Measurements from ENCODE around the gene ADAMTS19. TPM values are rescaled to one million over a fixed set of nuclear protein-coding genes. Genes with fewer than 3 reads are reported as not detected.

The ADAMTS19 gene
- total and polyA plus RNA-seq, 8 donors: 0.05 to 18.0 (median 0.87) TPM; not detected in 4

GRCh38 chr5:129661366-129662035 lies 201.4 kb downstream of the ADAMTS19 start:
- Histone ChIP-seq H3K4me3 (no peak overlapping the region), H3K4me1 (no peaks in the 10 kb centered on the region), H3K27me3 (no peaks in the 10 kb centered on the region), H3K27ac (no peak overlapping the region), H3K9me3 (no peaks in the 10 kb centered on the region), H3K36me3 (no peaks in the 10 kb centered on the region)
- TF ChIP-seq POLR2A (IDR thresholded peaks at IDR 0.05) (no peak), CTCF (IDR thresholded peaks at IDR 0.05) (no peak), EP300 (IDR thresholded peaks at IDR 0.05) (no peak), POLR2AphosphoS5 (IDR thresholded peaks at IDR 0.05) (no peak)
- no peak for DNase-seq
- intact Hi-C loops (cut with DNase I; ENCODE audit: low total_unique reads): no loop called here
- WGBS, 5 donors: 62 to 71% (median 68%) methylated on average over 6 of the region's 6 CpGs

DNA sequence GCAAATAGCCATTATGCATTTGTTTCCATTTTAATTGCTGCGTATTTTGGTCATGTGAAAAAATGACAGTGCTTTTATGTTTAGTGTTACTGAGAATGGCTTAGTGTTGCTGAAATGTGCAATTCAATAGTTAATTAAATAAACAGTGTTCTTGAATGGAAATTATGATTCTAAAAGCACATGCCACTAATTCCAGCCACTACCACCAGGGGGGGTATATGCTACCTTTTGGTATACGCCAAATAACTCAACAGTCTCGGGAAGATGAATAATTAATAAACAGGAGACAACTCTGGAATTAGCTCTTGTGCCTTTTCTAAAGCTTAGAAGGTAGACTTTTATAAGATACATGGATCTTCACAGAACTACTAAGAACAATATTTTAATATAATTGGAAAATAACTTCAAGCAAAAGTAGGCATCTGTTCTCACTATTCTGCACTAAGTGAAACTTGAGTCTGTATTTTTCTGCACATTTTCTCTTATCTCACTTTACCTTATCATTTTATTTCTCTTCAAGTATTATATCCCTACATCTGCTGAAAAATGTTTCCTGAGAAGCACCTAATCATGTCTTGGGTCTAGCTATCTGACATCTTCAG lies 204.3 kb downstream of the ADAMTS19 start:
- Histone ChIP-seq H3K4me1 (no peaks in the 10 kb centered on the region), H3K27ac (no peak overlapping the region), H3K9me3 (peaks cover 0 to 12% (median 3%) of the 10 kb centered on the region in 4 donors), H3K27me3 (no peaks in the 10 kb centered on the region), H3K36me3 (no peaks in the 10 kb centered on the region), H3K4me3 (no peak overlapping the region)
- intact Hi-C loops (cut with DNase I; ENCODE audit: low total_unique reads): no loop called here
- DNase-seq: peak; percentile 54 to 60
- TF ChIP-seq CTCF (IDR thresholded peaks at IDR 0.05) (peak in 5 of 7 experiments; percentile 46 to 75 (median 72)), EP300 (IDR thresholded peaks at IDR 0.05) (no peak)
- WGBS, 5 donors: 34 to 57% (median 39%) methylated on average over 3 of the region's 3 CpGs

DNA sequence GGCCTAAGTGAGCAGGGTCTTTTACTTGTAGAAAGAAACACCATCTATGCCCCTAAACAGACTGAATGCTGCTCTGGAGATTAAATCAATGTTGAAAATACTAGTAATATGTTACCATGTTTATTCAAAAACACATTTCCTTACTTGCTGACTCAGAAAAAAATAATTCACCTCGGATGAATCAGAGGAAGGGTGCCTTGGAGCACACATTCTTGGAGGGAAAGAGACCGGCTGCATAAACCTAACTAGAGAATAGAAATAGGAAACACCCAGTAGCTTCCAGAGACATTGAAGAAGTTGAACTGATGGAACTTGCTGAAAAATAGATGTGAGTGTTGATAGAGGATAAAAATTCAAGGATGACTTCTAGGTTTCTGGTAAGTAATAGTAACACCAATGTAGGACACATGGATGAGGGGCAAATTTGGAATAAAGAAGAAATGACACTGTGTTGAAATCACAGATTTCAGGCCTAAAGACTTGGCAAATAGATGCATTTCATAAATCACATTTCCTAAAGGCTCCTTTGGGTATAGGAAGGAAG lies 210.9 kb downstream of the ADAMTS19 start:
- 60 to 79% (median 68%) methylated on average over 2 of the region's 2 CpGs for WGBS, 5 donors
- Histone ChIP-seq H3K27me3 (no peaks in the 10 kb centered on the region), H3K27ac (no peak overlapping the region), H3K4me1 (no peaks in the 10 kb centered on the region), H3K36me3 (no peaks in the 10 kb centered on the region), H3K4me3 (no peak overlapping the region), H3K9me3 (peaks cover 0 to 12% (median 3%) of the 10 kb centered on the region in 4 donors)
- no peak for DNase-seq
- intact Hi-C loops (cut with DNase I; ENCODE audit: low total_unique reads): no loop called here
- TF ChIP-seq CTCF (IDR thresholded peaks at IDR 0.05) (no peak), POLR2AphosphoS5 (IDR thresholded peaks at IDR 0.05) (no peak), EP300 (IDR thresholded peaks at IDR 0.05) (no peak), POLR2A (IDR thresholded peaks at IDR 0.05) (no peak)

DNA sequence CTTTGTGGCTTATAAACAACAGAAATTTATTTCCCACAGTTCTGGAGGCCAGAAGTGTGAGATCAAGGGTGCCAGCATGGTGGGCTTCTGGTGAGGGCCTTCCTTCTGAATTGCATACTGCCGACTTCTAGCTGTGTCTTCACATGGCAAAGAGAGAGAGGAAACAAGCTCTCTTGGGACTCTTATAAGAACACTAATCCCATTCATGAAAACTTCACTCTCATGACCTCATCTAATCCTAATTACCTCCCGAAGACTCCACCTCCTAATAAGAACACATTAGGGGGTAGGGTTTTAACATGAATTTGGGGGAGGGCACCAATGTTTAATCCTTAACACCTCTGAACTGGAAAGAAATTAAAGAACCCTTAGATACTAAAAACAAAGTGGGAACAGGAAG lies 211.9 kb downstream of the ADAMTS19 start:
- intact Hi-C loops (cut with DNase I; ENCODE audit: low total_unique reads): no loop called here
- WGBS, 5 donors: 48 to 82% (median 69%) methylated on average over 2 of the region's 2 CpGs

More for the DNA sequence above, 211.9 kb downstream of the ADAMTS19 start:
- H3K27me3 ChIP-seq: no peaks in the 10 kb centered on the region
- TF ChIP-seq POLR2A (IDR thresholded peaks at IDR 0.05) (no peak), POLR2AphosphoS5 (IDR thresholded peaks at IDR 0.05) (no peak), CTCF (IDR thresholded peaks at IDR 0.05) (no peak)
- no peak overlapping the region for H3K4me3 ChIP-seq
- no peak overlapping the region for H3K27ac ChIP-seq
- H3K4me1 ChIP-seq: no peaks in the 10 kb centered on the region
- peaks cover 0 to 12% (median 3%) of the 10 kb centered on the region in 4 donors for H3K9me3 ChIP-seq
- H3K36me3 ChIP-seq: no peaks in the 10 kb centered on the region
- no peak for DNase-seq
